HUES48 (cell line): ENCODE results near the gene COL27A1.

ENCODE experiments used
- H3K27ac ChIP-seq: one replicate; pipeline ENCODE4 v1.7.0; 2013; ENCODE audit warnings: low read depth, low read length, inconsistent platforms
- H3K27me3 ChIP-seq: 2 replicates; pipeline ENCODE4 v1.6.1; 2013; ENCODE audit warnings: mild to moderate bottlenecking, low read length; ENCODE audit not compliant: control insufficient read depth, insufficient read depth
- H3K36me3 ChIP-seq: 2 replicates; pipeline ENCODE4 v1.6.1; 2013; ENCODE audit warnings: low read length; ENCODE audit not compliant: control insufficient read depth, insufficient read depth
- H3K4me1 ChIP-seq: 2 replicates; pipeline ENCODE4 v1.6.1; 2013; ENCODE audit warnings: mild to moderate bottlenecking, low read length; ENCODE audit not compliant: control insufficient read depth, insufficient read depth
- H3K4me3 ChIP-seq: 2 replicates; pipeline ENCODE4 v1.5.1; 2013; ENCODE audit warnings: mild to moderate bottlenecking, low read depth, low read length
- H3K9ac ChIP-seq: 2 replicates; pipeline ENCODE4 v1.6.1; 2013; ENCODE audit warnings: mild to moderate bottlenecking, low read depth, low read length, moderate library complexity
- H3K9me3 ChIP-seq: 2 replicates; pipeline ENCODE4 v1.6.1; 2013; ENCODE audit warnings: low read length; ENCODE audit not compliant: control insufficient read depth, insufficient read depth

Gene COL27A1

DNA sequence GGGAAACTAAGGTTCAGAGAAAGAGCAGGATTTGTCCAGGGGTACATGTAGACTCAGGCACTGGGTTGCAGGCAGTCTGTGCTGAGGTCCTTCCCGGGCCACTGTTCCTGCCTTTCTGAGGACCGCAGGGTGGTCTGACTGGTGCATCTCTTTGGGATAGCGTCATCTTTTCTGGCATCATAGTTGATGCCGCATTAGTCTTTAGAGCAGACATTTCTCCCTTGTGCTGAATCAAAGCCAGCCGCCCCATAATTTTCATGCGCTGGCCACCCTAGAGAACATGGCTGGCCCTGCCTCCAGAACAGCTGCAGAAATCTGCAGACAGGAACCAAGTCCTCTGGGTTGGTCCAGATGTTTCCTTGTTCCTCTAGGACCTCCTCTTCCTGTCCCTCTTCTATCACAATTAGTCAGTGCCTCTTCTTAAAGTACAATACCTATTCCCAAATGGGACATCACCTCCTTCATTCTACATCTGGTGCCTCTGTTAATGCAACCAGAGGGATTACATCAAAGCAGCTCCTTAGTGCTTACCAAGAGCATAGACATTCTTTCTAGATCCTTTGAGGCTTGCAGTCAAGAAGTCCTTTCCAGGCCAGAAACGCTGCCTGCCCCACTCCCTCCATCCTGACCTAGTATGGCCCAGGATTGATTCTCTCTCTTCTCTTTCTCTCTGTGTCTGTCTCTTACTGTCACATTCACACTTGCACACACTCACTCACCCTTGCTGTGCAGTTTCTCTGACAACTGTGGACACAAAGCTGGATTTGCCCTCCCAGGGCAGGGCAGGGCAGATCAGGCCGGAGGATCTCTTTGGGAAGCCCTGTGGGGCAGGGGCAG, 125.5 kb downstream of the COL27A1 start:
- H3K4me1 ChIP-seq = no peaks in the 10 kb centered on the region
- H3K9me3 ChIP-seq = no peaks in the 10 kb centered on the region
- H3K9ac ChIP-seq = no peak overlapping the region
- H3K27me3 ChIP-seq = no peaks in the 10 kb centered on the region
- H3K4me3 ChIP-seq = no peak overlapping the region
- H3K27ac ChIP-seq = no peak overlapping the region
- peaks cover 12% of the 10 kb centered on the region; the same call in 1 of the 2 replicates for H3K36me3 ChIP-seq

DNA sequence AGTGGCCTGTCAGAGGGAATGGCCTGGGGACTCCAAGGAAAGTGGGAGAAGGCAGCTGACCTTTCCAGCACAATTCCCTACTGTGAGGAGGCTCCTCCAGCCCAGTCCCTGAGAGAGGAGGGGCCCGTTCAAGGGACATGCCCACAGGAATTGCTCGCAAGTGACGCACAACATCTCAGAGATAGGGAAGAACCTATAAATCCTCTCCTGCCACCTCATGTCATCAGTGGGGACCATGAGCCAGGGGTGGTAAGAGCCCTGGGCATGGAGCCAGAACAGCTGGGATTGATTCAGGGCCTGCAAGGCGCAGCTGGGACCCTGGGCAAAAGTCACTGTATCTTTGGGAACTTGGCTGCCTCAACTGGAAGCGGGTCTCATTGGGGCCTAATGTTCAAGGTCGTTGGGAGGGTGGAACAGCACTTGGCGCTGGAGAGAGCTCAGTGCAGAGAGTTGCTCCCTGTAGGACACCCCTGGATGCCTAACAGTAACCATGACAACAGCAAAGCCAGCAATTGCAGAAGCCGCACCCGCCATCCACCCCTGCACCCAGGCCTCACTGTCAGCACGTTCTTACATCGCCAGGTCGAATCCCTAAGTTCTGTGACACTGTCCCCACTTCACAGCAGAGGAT, 126.3 kb downstream of the COL27A1 start:
- Histone ChIP-seq H3K4me3 (no peak overlapping the region), H3K9me3 (no peaks in the 10 kb centered on the region), H3K4me1 (no peaks in the 10 kb centered on the region), H3K36me3 (peaks cover 12% of the 10 kb centered on the region; the same call in 1 of the 2 replicates), H3K9ac (no peak overlapping the region), H3K27ac (no peak overlapping the region), H3K27me3 (no peaks in the 10 kb centered on the region)

DNA sequence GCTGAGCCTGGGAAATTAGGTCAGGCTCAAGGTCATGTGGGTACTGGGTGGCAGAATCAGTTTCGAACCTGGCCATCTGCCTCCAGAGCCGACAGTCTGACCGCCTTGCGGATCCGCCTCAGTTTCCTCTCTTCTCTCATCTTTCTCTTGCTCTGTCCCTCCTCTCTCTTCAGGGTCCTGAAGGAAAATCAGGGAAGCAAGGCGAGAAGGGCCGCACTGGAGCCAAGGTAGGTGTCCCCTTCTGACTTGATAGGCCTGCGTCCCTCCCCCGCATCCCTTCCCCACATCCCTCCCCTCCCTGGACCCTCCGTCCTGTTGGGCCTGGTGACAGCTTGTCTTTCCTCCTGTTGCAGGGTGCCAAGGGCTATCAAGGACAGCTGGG, 126.8 kb downstream of the COL27A1 start:
- H3K36me3 ChIP-seq = peaks cover 12% of the 10 kb centered on the region; the same call in 1 of the 2 replicates
- H3K4me3 ChIP-seq = no peak overlapping the region
- no peaks in the 10 kb centered on the region for H3K9me3 ChIP-seq
- H3K27me3 ChIP-seq = no peaks in the 10 kb centered on the region
- H3K9ac ChIP-seq = no peak overlapping the region
- H3K27ac ChIP-seq = no peak overlapping the region
- no peaks in the 10 kb centered on the region for H3K4me1 ChIP-seq

DNA sequence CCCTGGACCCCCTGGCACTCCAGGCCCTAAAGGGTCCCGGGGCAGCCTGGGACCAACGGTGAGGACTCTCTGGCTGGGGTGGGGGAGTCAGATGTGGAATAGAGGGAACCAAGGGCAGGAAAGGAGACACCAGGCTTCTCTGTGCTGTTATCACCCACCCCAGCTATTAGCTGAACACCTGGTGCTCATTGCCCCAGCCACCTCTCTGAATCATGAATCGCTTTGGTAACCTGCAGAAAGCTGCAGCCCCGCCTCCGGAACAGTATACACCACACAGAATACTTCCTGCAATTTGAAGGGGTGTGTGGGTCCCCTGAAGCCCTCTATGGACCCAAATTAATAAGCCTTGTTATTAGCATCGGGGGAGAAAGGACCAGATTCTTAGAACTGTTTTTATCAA, 127.2 kb downstream of the COL27A1 start:
- Histone ChIP-seq H3K4me1 (0 out of 2 replicates have a peak, but pooled peaks cover 2% of the 10 kb centered on the region), H3K36me3 (peaks cover 12% of the 10 kb centered on the region; the same call in 1 of the 2 replicates), H3K27me3 (no peaks in the 10 kb centered on the region), H3K9ac (no peak overlapping the region), H3K27ac (no peak overlapping the region), H3K4me3 (no peak overlapping the region), H3K9me3 (no peaks in the 10 kb centered on the region)

DNA sequence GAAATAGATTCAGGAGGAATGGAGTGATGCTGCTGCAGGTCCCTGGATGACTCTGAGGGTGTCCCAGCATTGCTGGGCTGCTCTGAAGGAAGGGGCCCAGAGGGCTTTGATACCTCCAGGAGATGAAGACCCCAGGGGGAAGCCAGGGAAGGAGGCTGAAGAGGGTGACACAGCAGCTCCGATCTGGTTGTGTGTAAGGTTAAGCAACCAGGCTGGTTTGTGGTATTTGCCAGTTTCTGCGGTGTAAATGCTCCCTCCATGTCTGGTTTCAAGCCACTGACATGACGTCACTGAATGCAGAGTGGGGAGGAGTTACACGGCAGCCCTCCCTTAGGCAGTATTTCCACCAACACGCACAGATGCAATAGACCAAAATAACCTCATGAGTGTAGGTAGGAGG, 127.6 kb downstream of the COL27A1 start:
- Histone ChIP-seq H3K4me1 (peaks cover 6% of the 10 kb centered on the region), H3K4me3 (no peak overlapping the region), H3K27me3 (no peaks in the 10 kb centered on the region), H3K9me3 (no peaks in the 10 kb centered on the region), H3K36me3 (peaks cover 12% of the 10 kb centered on the region; the same call in 1 of the 2 replicates), H3K9ac (no peak overlapping the region), H3K27ac (no peak overlapping the region)

DNA sequence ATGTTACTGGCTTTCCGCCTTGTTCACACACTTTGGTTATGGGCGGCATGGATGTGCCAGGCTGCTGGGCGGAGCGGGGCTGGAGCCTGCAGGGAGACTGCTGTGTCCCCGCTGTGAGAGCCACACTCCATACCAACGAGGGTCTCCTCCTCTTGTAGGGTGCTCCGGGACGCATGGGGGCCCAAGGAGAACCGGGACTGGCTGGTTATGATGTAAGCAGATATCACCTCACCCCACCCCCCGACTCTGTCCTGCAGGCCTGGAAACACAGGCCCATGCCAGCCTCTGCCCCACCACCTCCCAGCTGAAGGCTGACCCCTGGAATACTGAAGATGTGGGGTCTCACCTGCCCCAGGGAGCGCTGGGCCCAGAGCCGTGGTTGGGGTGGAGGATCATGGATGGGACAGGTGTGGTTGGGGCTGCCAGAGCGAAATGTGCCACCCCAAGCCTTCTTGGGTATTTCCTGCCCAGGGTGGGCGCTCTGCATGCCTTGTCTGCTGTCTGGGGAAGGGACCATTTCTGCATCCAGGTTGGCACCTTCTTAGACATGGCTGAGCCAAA, 128.3 kb downstream of the COL27A1 start:
- peaks cover 12% of the 10 kb centered on the region; the same call in 1 of the 2 replicates for H3K36me3 ChIP-seq
- no peak overlapping the region for H3K4me3 ChIP-seq
- peaks cover 9% of the 10 kb centered on the region for H3K4me1 ChIP-seq
- H3K9ac ChIP-seq = no peak overlapping the region
- no peaks in the 10 kb centered on the region for H3K27me3 ChIP-seq
- no peaks in the 10 kb centered on the region for H3K9me3 ChIP-seq
- H3K27ac ChIP-seq = no peak overlapping the region

DNA sequence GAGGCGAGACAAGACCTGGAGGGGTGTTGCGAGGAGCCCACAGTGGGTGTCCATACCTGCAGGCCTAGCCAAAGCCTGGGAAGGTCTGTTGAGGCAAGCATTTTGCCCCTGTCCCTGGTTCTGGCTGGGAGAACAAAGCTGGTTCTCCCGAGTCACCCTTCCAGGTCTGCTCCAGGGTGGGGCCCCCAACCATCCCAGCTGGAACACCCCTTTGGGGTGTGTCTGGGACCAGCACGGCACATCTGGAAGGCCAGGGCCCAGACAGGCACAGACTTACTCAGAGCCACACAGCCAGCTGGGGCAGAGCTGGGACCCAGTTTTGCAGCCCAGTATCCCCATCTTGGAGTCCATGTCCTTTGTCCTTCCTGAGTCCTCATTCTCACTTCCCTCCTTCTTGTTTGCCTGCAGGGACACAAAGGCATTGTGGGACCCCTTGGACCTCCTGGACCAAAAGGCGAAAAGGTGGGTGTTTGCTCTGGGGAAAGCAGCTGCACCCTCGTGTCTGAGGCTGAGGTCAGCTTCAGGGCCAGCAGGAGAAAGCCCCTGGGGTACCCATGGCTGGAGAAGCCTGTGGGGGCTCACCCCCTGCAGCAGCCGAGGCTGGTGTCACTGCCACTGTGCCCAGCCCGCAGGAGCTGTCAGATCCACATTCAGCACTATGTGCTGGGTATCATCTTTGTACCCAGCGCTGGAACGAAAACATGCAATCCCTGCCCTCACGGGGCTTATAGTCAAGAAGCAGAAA, 129.2 kb downstream of the COL27A1 start:
- H3K9me3 ChIP-seq = no peaks in the 10 kb centered on the region
- no peak overlapping the region for H3K4me3 ChIP-seq
- H3K36me3 ChIP-seq = 0 out of 2 replicates have a peak, but pooled peaks cover 3% of the 10 kb centered on the region
- no peaks in the 10 kb centered on the region for H3K27me3 ChIP-seq
- H3K9ac ChIP-seq = no peak overlapping the region
- peaks cover 9% of the 10 kb centered on the region for H3K4me1 ChIP-seq
- H3K27ac ChIP-seq = no peak overlapping the region

DNA sequence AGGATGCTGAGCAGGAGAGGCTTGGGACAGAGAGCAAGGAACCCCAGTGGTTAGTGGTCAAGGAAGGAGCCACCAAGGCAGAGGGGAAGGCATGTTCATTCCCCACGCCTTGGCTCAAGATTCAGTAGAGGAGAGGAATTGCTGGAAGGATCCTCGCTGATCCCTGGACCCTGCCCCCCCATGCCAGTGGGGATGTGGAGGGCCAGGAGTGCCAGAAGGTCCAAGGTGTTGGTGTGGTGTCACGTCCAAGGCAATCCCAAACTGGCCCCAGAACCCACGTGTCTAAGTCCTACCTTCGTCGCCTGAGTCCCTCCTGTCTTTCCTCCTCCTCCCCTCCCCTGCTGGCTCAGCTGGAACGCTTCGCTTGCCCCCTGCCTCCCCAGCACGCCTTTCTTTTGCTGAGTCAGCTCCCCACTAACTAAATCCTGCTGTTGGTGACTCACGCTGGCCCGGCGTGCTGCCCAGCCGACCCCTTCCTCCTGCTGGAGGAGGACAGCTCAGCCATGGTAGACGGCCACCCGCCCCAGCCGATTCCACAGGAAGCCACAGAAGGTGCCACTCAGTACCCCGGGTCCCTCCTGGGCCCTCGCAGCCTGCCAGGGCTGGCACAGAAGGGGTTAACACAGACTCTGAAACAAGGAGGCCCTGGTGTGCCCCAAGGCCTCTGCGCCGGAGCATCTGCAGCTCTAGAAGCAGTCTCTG, 130.0 kb downstream of the COL27A1 start:
- Histone ChIP-seq H3K27ac (peak overlapping the region; percentile 16), H3K27me3 (no peaks in the 10 kb centered on the region), H3K36me3 (0 out of 2 replicates have a peak, but pooled peaks cover 3% of the 10 kb centered on the region), H3K9ac (no peak overlapping the region), H3K9me3 (no peaks in the 10 kb centered on the region), H3K4me1 (peaks cover 9% of the 10 kb centered on the region), H3K4me3 (no peak overlapping the region)

DNA sequence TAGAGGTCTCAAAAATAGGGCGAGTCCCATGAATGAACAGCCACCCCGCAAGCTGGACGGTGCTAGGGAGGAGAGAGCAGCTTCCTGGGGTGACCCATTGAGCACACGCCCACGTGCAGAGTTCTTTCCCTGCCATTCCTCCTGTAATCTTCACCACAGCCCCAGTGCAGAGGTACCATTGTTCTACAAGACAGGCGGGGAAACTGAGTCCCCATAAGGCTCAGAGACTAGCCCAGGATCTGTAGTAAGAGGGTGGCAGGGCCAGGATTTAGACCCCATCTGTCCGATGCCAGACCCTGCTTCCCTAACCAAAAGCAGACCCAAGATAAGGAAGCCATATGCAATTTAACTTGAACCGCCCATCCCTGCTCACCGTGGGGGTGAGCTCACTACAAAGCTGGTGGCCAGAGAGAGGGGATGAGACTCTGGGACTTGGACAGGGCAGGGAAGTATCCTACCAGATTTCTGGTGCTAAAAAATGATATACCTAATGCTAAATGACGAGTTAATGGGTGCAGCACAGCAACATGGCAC, 130.9 kb downstream of the COL27A1 start:
- H3K36me3 ChIP-seq = 0 out of 2 replicates have a peak, but pooled peaks cover 3% of the 10 kb centered on the region
- H3K4me3 ChIP-seq = no peak overlapping the region
- H3K4me1 ChIP-seq = peaks cover 9% of the 10 kb centered on the region
- H3K27me3 ChIP-seq = no peaks in the 10 kb centered on the region
- H3K27ac ChIP-seq = no peak overlapping the region
- no peak overlapping the region for H3K9ac ChIP-seq
- no peaks in the 10 kb centered on the region for H3K9me3 ChIP-seq
